Gastrocnemius medialis (tissue), 4 donors: ENCODE results near the gene PCCA. TPM values are rescaled to one million over a fixed set of nuclear protein-coding genes. Genes with fewer than 3 reads are reported as not detected.
"Not testable (repeated sequence)": the region's sequence is repeated elsewhere in the genome, so short reads cannot be mapped to it uniquely, and the experiment has no call there.

Experiments
- ATAC-seq, 2 donors: fragments of 150-250 bp; one replicate each; pipeline ENCODE4 v1.9.1; 2016
- DNase-seq, 2 donors: peaks; one replicate each; pipeline ENCODE4 v3.0.0-alpha.2; 2019
- H3K27ac ChIP-seq, 4 donors: fragments of 200-600 bp; sonication (generic); 1 replicate in 1 of 4; 2 replicates in 3 of 4; pipeline ENCODE4 v1.5.1; 2016 to 2018; ENCODE audit warnings: mild to moderate bottlenecking in 2 of 4, moderate library complexity in 1 of 4
- H3K27me3 ChIP-seq, 3 donors: fragments of 200-600 bp; sonication (generic) in 2 of 3; 1 replicate in 1 of 3; 2 replicates in 2 of 3; pipeline versions ENCODE4 v1.5.1 to v1.6.0; 2016 to 2019; ENCODE audit warnings: mild to moderate bottlenecking in 1 of 3, moderate library complexity in 1 of 3
- H3K36me3 ChIP-seq, 2 donors: fragments of 200-600 bp; sonication (generic) in 1 of 2; one replicate each; pipeline ENCODE4 v1.5.1; 2017 to 2018
- H3K4me1 ChIP-seq, 2 donors: fragments of 200-600 bp; sonication (generic) in 1 of 2; one replicate each; pipeline ENCODE4 v1.5.1; 2016 to 2017; ENCODE audit warnings: mild to moderate bottlenecking in 2 of 2
- H3K4me3 ChIP-seq, 4 donors: fragments of 200-600 bp; sonication (generic) in 3 of 4; 1 replicate in 1 of 4; 2 replicates in 3 of 4; pipeline ENCODE4 v1.5.1; 2016 to 2019; ENCODE audit warnings: mild to moderate bottlenecking in 2 of 4
- H3K9me3 ChIP-seq, 3 donors: fragments of 200-600 bp; sonication (generic) in 2 of 3; 1 replicate in 1 of 3; 2 replicates in 2 of 3; pipeline ENCODE4 v1.5.1; 2016 to 2019
- POLR2A ChIP-seq, 2 donors: fragments of 450-650 bp; IDR thresholded peaks; one replicate each; pipeline ENCODE4 v1.6.1; 2017; ENCODE audit warnings: antibody characterized with exemption in 2 of 2, mild to moderate bottlenecking in 2 of 2, moderate library complexity in 2 of 2
- in situ Hi-C, 4 donors: fragments of 200-750 bp; cut with MboI; loops; one replicate each; pipeline versions ENCODE4 v1.15.0 to v1.8.0; 2017; ENCODE audit warnings: low sequenced_read_pairs in 4 of 4
- intact Hi-C: fragments of 100-400 bp; cut with DNase I; formaldehyde crosslinking; loops from one replicate; pipeline ENCODE4 v1.15.1; 2023; ENCODE audit warnings: low total_unique reads
- total RNA-seq, 4 donors: library from RNA; depleted of rRNA; stranded (reverse); fragments of >200 nt; gene quantifications; one replicate each; pipeline versions ENCODE4 v1.1.0 to v1.2.3, GENCODE V29; 2016
- TF ChIP-seq, protein P1 (sequence below), 5 experiments: fragments of 450-650 bp in 3 of 5; fragments of 200-600 bp in 2 of 5; sonication (generic) in 2 of 5; IDR thresholded peaks in 4 of 5; conservative IDR thresholded peaks in 1 of 5; 1 replicate in 4 of 5; 2 replicates in 1 of 5; pipeline ENCODE4 v1.5.1; 2016 to 2019; ENCODE audit warnings: antibody characterized with exemption in 5 of 5, mild to moderate bottlenecking in 3 of 5, moderate library complexity in 3 of 5

PCCA gene
- total RNA-seq, 4 donors from 2014 or later: 7.5 to 19.5 (median 10.8) TPM

DNA sequence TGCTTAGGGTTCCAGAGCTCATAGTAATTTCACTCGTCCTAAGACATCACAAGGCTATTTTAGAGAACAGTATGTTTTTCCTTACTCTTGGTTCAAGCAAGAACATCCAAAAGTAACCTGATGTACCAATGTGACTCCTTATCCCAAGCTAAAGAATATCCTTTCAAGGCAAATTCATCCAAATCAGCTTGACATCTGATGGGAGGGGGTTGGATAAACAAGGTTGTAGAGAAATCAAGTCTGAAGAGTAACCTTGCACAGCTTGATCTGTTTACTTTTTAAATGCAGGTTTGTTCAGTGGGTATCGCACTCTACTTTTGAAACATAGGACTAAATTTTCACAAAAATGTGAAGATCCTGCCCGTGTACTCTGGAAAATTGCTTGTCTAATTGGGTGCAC, 298.5 kb downstream of the PCCA start:
- ATAC-seq (no peak), DNase-seq (no peak)
- Histone ChIP-seq H3K27me3 (no peaks in the 10 kb centered on the region), H3K4me1 (no peaks in the 10 kb centered on the region), H3K27ac (no peak overlapping the region), H3K36me3 (peaks cover 0 to 4% of the 10 kb centered on the region in 2 donors), H3K4me3 (no peak overlapping the region), H3K9me3 (no peaks in the 10 kb centered on the region)
- no peak for TF ChIP-seq POLR2A (IDR thresholded peaks at IDR 0.05)
- TF ChIP-seq, protein P1, sequence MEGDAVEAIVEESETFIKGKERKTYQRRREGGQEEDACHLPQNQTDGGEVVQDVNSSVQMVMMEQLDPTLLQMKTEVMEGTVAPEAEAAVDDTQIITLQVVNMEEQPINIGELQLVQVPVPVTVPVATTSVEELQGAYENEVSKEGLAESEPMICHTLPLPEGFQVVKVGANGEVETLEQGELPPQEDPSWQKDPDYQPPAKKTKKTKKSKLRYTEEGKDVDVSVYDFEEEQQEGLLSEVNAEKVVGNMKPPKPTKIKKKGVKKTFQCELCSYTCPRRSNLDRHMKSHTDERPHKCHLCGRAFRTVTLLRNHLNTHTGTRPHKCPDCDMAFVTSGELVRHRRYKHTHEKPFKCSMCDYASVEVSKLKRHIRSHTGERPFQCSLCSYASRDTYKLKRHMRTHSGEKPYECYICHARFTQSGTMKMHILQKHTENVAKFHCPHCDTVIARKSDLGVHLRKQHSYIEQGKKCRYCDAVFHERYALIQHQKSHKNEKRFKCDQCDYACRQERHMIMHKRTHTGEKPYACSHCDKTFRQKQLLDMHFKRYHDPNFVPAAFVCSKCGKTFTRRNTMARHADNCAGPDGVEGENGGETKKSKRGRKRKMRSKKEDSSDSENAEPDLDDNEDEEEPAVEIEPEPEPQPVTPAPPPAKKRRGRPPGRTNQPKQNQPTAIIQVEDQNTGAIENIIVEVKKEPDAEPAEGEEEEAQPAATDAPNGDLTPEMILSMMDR (IDR thresholded peaks at IDR 0.05 in 4 of 5, conservative IDR thresholded peaks at IDR 0.05 in 1 of 5): no peak
- in situ Hi-C loops (no loop called here), intact Hi-C loops (no loop called here)

GRCh38 chr13:100388150-100388549, 299.3 kb downstream of the PCCA start:
- H3K9me3 ChIP-seq, H3K36me3 ChIP-seq, H3K27me3 ChIP-seq, H3K27ac ChIP-seq, H3K4me1 ChIP-seq, H3K4me3 ChIP-seq, DNase-seq, intact Hi-C loops, ATAC-seq, in situ Hi-C loops: not testable (repeated sequence)

- TF ChIP-seq, protein P1 (IDR thresholded peaks at IDR 0.05 in 4 of 5, conservative IDR thresholded peaks at IDR 0.05 in 1 of 5): no peak
- TF ChIP-seq POLR2A (IDR thresholded peaks at IDR 0.05): no peak
- peaks cover 0 to 4% of the 10 kb centered on the region in 2 donors for H3K36me3 ChIP-seq
- intact Hi-C loops (no loop called here), in situ Hi-C loops (no loop called here)
- H3K4me1 ChIP-seq: no peaks in the 10 kb centered on the region
- no peak overlapping the region for H3K4me3 ChIP-seq
- H3K27me3 ChIP-seq: no peaks in the 10 kb centered on the region
- ATAC-seq (no peak), DNase-seq (no peak)
- no peaks in the 10 kb centered on the region for H3K9me3 ChIP-seq
- H3K27ac ChIP-seq: no peak overlapping the region
Observed at GRCh38 chr13:100388923-100389322, 300.0 kb downstream of the PCCA start.

GRCh38 chr13:100389617-100390016, 300.7 kb downstream of the PCCA start:
- no peak for ATAC-seq
- intact Hi-C loops: loop anchor here (5.0 kb wide), 1 partner anchor 103 kb away; no protein-coding TSS in a partner anchor
- Histone ChIP-seq H3K36me3 (peaks cover 0 to 4% of the 10 kb centered on the region in 2 donors), H3K27me3 (no peaks in the 10 kb centered on the region), H3K4me1 (no peaks in the 10 kb centered on the region), H3K27ac (no peak overlapping the region), H3K4me3 (no peak overlapping the region), H3K9me3 (no peaks in the 10 kb centered on the region)
- in situ Hi-C loops: no loop called here
- TF ChIP-seq POLR2A (IDR thresholded peaks at IDR 0.05): no peak
- TF ChIP-seq, protein P1 (IDR thresholded peaks at IDR 0.05 in 4 of 5, conservative IDR thresholded peaks at IDR 0.05 in 1 of 5): no peak
- no peak for DNase-seq

DNA sequence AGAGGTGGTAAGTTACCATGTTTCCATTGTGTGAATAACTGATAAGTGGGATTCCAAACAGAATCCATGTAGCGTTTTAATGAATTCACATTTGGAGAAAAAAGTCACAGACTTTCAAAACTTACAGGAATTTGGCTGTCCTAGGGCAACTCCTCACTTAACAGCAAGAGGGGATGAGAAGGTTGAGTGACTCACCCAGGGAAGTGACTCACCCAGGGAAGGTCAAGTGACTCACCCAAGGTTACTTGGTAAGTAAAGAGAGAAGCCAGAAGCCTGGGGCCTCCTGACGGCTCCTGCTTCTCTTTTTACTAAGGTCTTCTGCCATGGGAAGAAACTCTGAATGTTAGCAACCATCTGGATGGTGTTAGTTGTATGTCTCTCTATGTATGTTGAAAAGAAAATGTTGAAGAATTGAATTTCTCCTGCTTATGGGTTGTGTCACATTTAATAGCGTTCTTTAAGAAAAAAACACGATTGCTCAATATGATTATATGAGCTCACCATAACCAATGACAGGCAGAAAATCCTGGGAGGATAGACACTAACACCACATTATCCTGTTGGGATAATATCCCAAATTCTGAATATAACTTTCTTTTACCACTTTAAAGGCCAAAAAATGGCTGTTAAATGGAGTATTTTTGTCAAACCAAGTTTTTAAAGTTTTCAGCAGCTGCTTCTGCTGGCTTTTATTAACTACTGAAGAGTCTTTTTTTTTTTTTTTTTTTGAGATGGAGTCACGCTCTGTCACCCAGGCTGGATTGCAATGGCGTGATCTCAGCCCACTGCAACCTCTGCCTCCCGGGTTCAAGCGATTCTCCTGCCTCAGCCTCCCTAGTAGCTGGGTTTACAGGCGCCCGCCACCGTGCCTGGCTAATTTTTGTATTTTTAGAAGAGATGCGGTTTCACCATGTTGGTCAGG, 304.1 kb downstream of the PCCA start:
- Histone ChIP-seq H3K27me3 (no peaks in the 10 kb centered on the region), H3K4me3 (no peak overlapping the region), H3K4me1 (no peaks in the 10 kb centered on the region), H3K36me3 (no peaks in the 10 kb centered on the region), H3K9me3 (no peaks in the 10 kb centered on the region), H3K27ac (peak overlapping the region; percentile 27 to 70 (median 56))
- in situ Hi-C loops: no loop called here
- TF ChIP-seq POLR2A (IDR thresholded peaks at IDR 0.05): no peak
- TF ChIP-seq, protein P1 (IDR thresholded peaks at IDR 0.05 in 4 of 5, conservative IDR thresholded peaks at IDR 0.05 in 1 of 5): no peak
- DNase-seq (peak; percentile 58 to 81), ATAC-seq (peak; percentile 94 to 99)
- intact Hi-C loops: loop anchor here (5.0 kb wide), 1 partner anchor 99 kb away; no protein-coding TSS in a partner anchor
